Esophagus (tissue), 2 donors: ENCODE results near the gene OR3A3. TPM values are rescaled to one million over a fixed set of nuclear protein-coding genes. Genes with fewer than 3 reads are reported as not detected.
"Not testable (repeated sequence)": the region's sequence is repeated elsewhere in the genome, so short reads cannot be mapped to it uniquely, and the experiment has no call there.

ENCODE experiments used
- H3K27ac ChIP-seq, 2 donors: one replicate each; pipeline ENCODE4 v1.5.1; 2013; ENCODE audit warnings: low read depth in 2 of 2, mild to moderate bottlenecking in 2 of 2, inconsistent platforms in 1 of 2, low read length in 1 of 2, moderate library complexity in 1 of 2
- H3K27me3 ChIP-seq, 2 donors: one replicate each; pipeline ENCODE4 v1.6.1; 2013; ENCODE audit warnings: low read length in 2 of 2, control low read depth in 1 of 2, mild to moderate bottlenecking in 1 of 2; ENCODE audit not compliant: insufficient read depth in 2 of 2, control insufficient read depth in 1 of 2
- H3K36me3 ChIP-seq, 2 donors: one replicate each; pipeline ENCODE4 v1.6.1; 2013; ENCODE audit warnings: low read length in 1 of 2; ENCODE audit not compliant: control insufficient read depth in 2 of 2, insufficient read depth in 2 of 2
- H3K4me1 ChIP-seq, 2 donors: one replicate each; pipeline ENCODE4 v1.6.1; 2013; ENCODE audit warnings: low read length in 1 of 2; ENCODE audit not compliant: control insufficient read depth in 2 of 2, insufficient read depth in 2 of 2
- H3K4me3 ChIP-seq, 2 donors: one replicate each; pipeline ENCODE4 v1.5.1; 2013; ENCODE audit warnings: low read length in 2 of 2, mild to moderate bottlenecking in 2 of 2, low read depth in 1 of 2, moderate library complexity in 1 of 2
- H3K9me3 ChIP-seq, 2 donors: one replicate each; pipeline ENCODE4 v1.6.1; 2013; ENCODE audit warnings: mild to moderate bottlenecking in 2 of 2, low read depth in 1 of 2, low read length in 1 of 2, moderate library complexity in 1 of 2; ENCODE audit not compliant: control insufficient read depth in 2 of 2, insufficient read depth in 1 of 2
- WGBS, 2 donors: extraction: QIAGEN DNeasy Blood & Tissue Kit; methylation state at CpG; one replicate each; pipeline ENCODE4 v1.1.7; 2013; 5-methylcytosine and 5-hydroxymethylcytosine counted together
- polyA plus RNA-seq, 2 donors: library from polyadenylated mRNA; stranded (reverse); fragments of 200-250 nt; gene quantifications; one replicate each; pipeline ENCODE4 v1.2.3, GENCODE V29; 2013
- donor health status: healthy with polysubstance abuse.
- donor health status: Bipolar disorder and iron deficiency.

OR3A3 gene
- polyA plus RNA-seq, 2 donors: not detected

- WGBS, 2 donors: 43 to 55% methylated on average over 2 of the region's 2 CpGs
- H3K4me1 ChIP-seq: no peaks in the 10 kb centered on the region
- peaks cover 0 to 2% of the 10 kb centered on the region in 2 donors for H3K27me3 ChIP-seq
- H3K9me3 ChIP-seq: no peaks in the 10 kb centered on the region
- H3K36me3 ChIP-seq: no peaks in the 10 kb centered on the region
- H3K4me3 ChIP-seq: no peak overlapping the region
- H3K27ac ChIP-seq: no peak overlapping the region
Measured at GRCh38 chr17:3448059-3448665, 37.0 kb downstream of the OR3A3 start.

GRCh38 chr17:3466355-3466754, 55.2 kb downstream of the OR3A3 start:
- 71 to 74% methylated on average over 1 of the region's 1 CpG for WGBS, 2 donors
- not testable (repeated sequence) for H3K36me3 ChIP-seq, H3K27me3 ChIP-seq, H3K4me3 ChIP-seq, H3K4me1 ChIP-seq, H3K9me3 ChIP-seq, H3K27ac ChIP-seq

GRCh38 chr17:3469529-3469928, 58.4 kb downstream of the OR3A3 start:
- H3K27me3 ChIP-seq: no peaks in the 10 kb centered on the region
- no peak overlapping the region for H3K27ac ChIP-seq
- H3K9me3 ChIP-seq: peaks cover 0 to 3% of the 10 kb centered on the region in 2 donors
- no peaks in the 10 kb centered on the region for H3K36me3 ChIP-seq
- no peak overlapping the region for H3K4me3 ChIP-seq
- H3K4me1 ChIP-seq: no peaks in the 10 kb centered on the region
- WGBS, 2 donors: 64 to 69% methylated on average over 5 of the region's 5 CpGs

GRCh38 chr17:3471599-3471998, 60.4 kb downstream of the OR3A3 start, which contains the start of gene SPATA22:
Gene SPATA22 (minus strand): TSS chr17:3471819. CDS start chr17:3469325, 2,494 bp downstream.
- Histone ChIP-seq H3K4me1 (no peaks in the 10 kb centered on the region), H3K36me3 (no peaks in the 10 kb centered on the region), H3K27me3 (no peaks in the 10 kb centered on the region), H3K4me3 (no peak within 1 kb of the TSS), H3K9me3 (peaks cover 0 to 3% of the 10 kb centered on the region in 2 donors), H3K27ac (no peak within 1 kb of the TSS)
- WGBS, 2 donors: 96% methylated on average over 38 of the region's 38 CpGs

GRCh38 chr17:3472137-3472536, 61.0 kb downstream of the OR3A3 start:
- no peaks in the 10 kb centered on the region for H3K27me3 ChIP-seq
- 93% methylated on average over 21 of the region's 21 CpGs for WGBS, 2 donors
- no peak overlapping the region for H3K4me3 ChIP-seq
- no peak overlapping the region for H3K27ac ChIP-seq
- peaks cover 0 to 3% of the 10 kb centered on the region in 2 donors for H3K9me3 ChIP-seq
- H3K4me1 ChIP-seq: no peaks in the 10 kb centered on the region
- H3K36me3 ChIP-seq: no peaks in the 10 kb centered on the region

Other genes with a start within 250 kb of the OR3A3 start
- gene OR1A2, start 213.9 kb upstream of the OR3A3 start, polyA plus RNA-seq: not detected
- gene OR1A1, start 203.7 kb upstream of the OR3A3 start, polyA plus RNA-seq: not detected
- gene OR3A1, start 113.0 kb upstream of the OR3A3 start, polyA plus RNA-seq: not detected
- not detected for gene OR3A2, start 25.1 kb upstream of the OR3A3 start, polyA plus RNA-seq
- gene OR1E1, start 13.0 kb upstream of the OR3A3 start, polyA plus RNA-seq: not detected
- gene OR1E2, start 22.5 kb downstream of the OR3A3 start, polyA plus RNA-seq: not detected
- under 1 TPM in 1 of 2 donors, not detected in 1; 0.02 TPM for gene SPATA22, start 60.4 kb downstream of the OR3A3 start, polyA plus RNA-seq
- gene ASPA, start 64.6 kb downstream of the OR3A3 start, polyA plus RNA-seq: under 1 TPM; 0.38 to 0.61 TPM
- gene TRPV3, start 146.4 kb downstream of the OR3A3 start, polyA plus RNA-seq: under 1 TPM; 0.16 to 0.83 TPM
- gene TRPV1, start 198.0 kb downstream of the OR3A3 start, polyA plus RNA-seq: 1 to 10 TPM; 1.3 to 4.7 TPM
- gene SHPK, start 224.9 kb downstream of the OR3A3 start, polyA plus RNA-seq: 1 to 10 TPM; 7.2 to 8.5 TPM
- gene CTNS, start 225.4 kb downstream of the OR3A3 start, polyA plus RNA-seq: 1 to 10 TPM; 3.6 to 4.1 TPM